ENCODE measurements around the gene RTTN. TPM values are rescaled to one million over a fixed set of nuclear protein-coding genes. Genes with fewer than 3 reads are reported as not detected.

The RTTN gene
- total RNA-seq, 1 donor from 2014 or later: 8.8 TPM

GRCh38 chr18:70149156-70149555 is 56.3 kb downstream of the RTTN start:
- Mint-ChIP-seq H3K36me3 (ENCODE audit: unreplicated experiment) (peaks cover 2% of the 10 kb centered on the region), H3K9me3 (ENCODE audit: unreplicated experiment) (no peaks in the 10 kb centered on the region), H3K27ac (ENCODE audit: unreplicated experiment) (no peak overlapping the region), H3K4me3 (ENCODE audit: unreplicated experiment) (no peak overlapping the region), H3K27me3 (ENCODE audit: unreplicated experiment) (no peaks in the 10 kb centered on the region), H3K4me1 (ENCODE audit: unreplicated experiment) (peaks cover 3% of the 10 kb centered on the region)
- TF ChIP-seq CTCF (IDR thresholded peaks at IDR 0.05): no peak
- no peak for DNase-seq (ENCODE audit: extremely low spot score, unreplicated experiment)

GRCh38 chr18:70148039-70148938 is 57.2 kb downstream of the RTTN start:
- Mint-ChIP-seq H3K27ac (ENCODE audit: unreplicated experiment) (peak overlapping the region; percentile 1), H3K27me3 (ENCODE audit: unreplicated experiment) (no peaks in the 10 kb centered on the region), H3K4me3 (ENCODE audit: unreplicated experiment) (no peak overlapping the region)

GRCh38 chr18:70146174-70146573 is 59.3 kb downstream of the RTTN start:
- no peak for DNase-seq (ENCODE audit: extremely low spot score, unreplicated experiment)
- Mint-ChIP-seq H3K27ac (ENCODE audit: unreplicated experiment) (no peak overlapping the region), H3K4me3 (ENCODE audit: unreplicated experiment) (no peak overlapping the region), H3K9me3 (ENCODE audit: unreplicated experiment) (peaks cover 4% of the 10 kb centered on the region), H3K27me3 (ENCODE audit: unreplicated experiment) (no peaks in the 10 kb centered on the region), H3K36me3 (ENCODE audit: unreplicated experiment) (peaks cover 9% of the 10 kb centered on the region), H3K4me1 (ENCODE audit: unreplicated experiment) (peaks cover 3% of the 10 kb centered on the region)
- TF ChIP-seq CTCF (IDR thresholded peaks at IDR 0.05): no peak

More at GRCh38 chr18:70148039-70148938, 57.2 kb downstream of the RTTN start:
- peaks cover 3% of the 10 kb centered on the region for H3K4me1 Mint-ChIP-seq (ENCODE audit: unreplicated experiment)
- H3K36me3 Mint-ChIP-seq (ENCODE audit: unreplicated experiment): peaks cover 3% of the 10 kb centered on the region
- TF ChIP-seq CTCF (IDR thresholded peaks at IDR 0.05): no peak
- peaks cover under 1% of the 10 kb centered on the region for H3K9me3 Mint-ChIP-seq (ENCODE audit: unreplicated experiment)
- no peak for DNase-seq (ENCODE audit: extremely low spot score, unreplicated experiment)

GRCh38 chr18:70142001-70142400 is 63.5 kb downstream of the RTTN start:
- TF ChIP-seq CTCF (IDR thresholded peaks at IDR 0.05): no peak
- H3K4me3 Mint-ChIP-seq (ENCODE audit: unreplicated experiment): no peak overlapping the region
- H3K4me1 Mint-ChIP-seq (ENCODE audit: unreplicated experiment): peaks cover 6% of the 10 kb centered on the region
- no peaks in the 10 kb centered on the region for H3K27me3 Mint-ChIP-seq (ENCODE audit: unreplicated experiment)
- H3K27ac Mint-ChIP-seq (ENCODE audit: unreplicated experiment): no peak overlapping the region
- no peak for DNase-seq (ENCODE audit: extremely low spot score, unreplicated experiment)
- H3K9me3 Mint-ChIP-seq (ENCODE audit: unreplicated experiment): peaks cover 4% of the 10 kb centered on the region
- peaks cover 10% of the 10 kb centered on the region for H3K36me3 Mint-ChIP-seq (ENCODE audit: unreplicated experiment)

GRCh38 chr18:70139138-70139537 is 66.3 kb downstream of the RTTN start:
- no peak for DNase-seq (ENCODE audit: extremely low spot score, unreplicated experiment)
- TF ChIP-seq CTCF (IDR thresholded peaks at IDR 0.05): no peak
- Mint-ChIP-seq H3K4me3 (ENCODE audit: unreplicated experiment) (no peak overlapping the region), H3K27me3 (ENCODE audit: unreplicated experiment) (no peaks in the 10 kb centered on the region), H3K9me3 (ENCODE audit: unreplicated experiment) (peaks cover 4% of the 10 kb centered on the region), H3K4me1 (ENCODE audit: unreplicated experiment) (peaks cover 14% of the 10 kb centered on the region), H3K36me3 (ENCODE audit: unreplicated experiment) (peaks cover 8% of the 10 kb centered on the region), H3K27ac (ENCODE audit: unreplicated experiment) (no peak overlapping the region)
